IPS DF 19.7 (cell line): ENCODE measurements around the gene TOX3.

Experiments used
- DNase-seq: peaks from one replicate; pipeline ENCODE4 v3.0.0-alpha.2; 2013; ENCODE audit warnings: low read depth, low spot score

TOX3 gene

GRCh38 chr16:52547004-52547833 is at the start of gene TOX3:
TOX3 (minus strand) TSS chr16:52547143; CDS start chr16:52546723, 420 bp downstream.
- no peak for DNase-seq

GRCh38 chr16:52592778-52593177 is 45.8 kb upstream of the TOX3 start:
- no peak for DNase-seq

GRCh38 chr16:52591934-52592592 is 45.1 kb upstream of the TOX3 start:
- DNase-seq = no peak

- DNase-seq = no peak
Observed at GRCh38 chr16:52591471-52591870, 44.5 kb upstream of the TOX3 start.

- no peak for DNase-seq
Observed at GRCh38 chr16:52586159-52586558, 39.2 kb upstream of the TOX3 start.

- DNase-seq = no peak
Observed at GRCh38 chr16:52584354-52585320, 37.7 kb upstream of the TOX3 start.

- no peak for DNase-seq
Observed at GRCh38 chr16:52581530-52581929, 34.6 kb upstream of the TOX3 start.

- no peak for DNase-seq
Observed at GRCh38 chr16:52580488-52580887, 33.5 kb upstream of the TOX3 start.

GRCh38 chr16:52578829-52579498 is 32.0 kb upstream of the TOX3 start:
- no peak for DNase-seq

- DNase-seq = no peak
Observed at GRCh38 chr16:52578007-52578828, 31.3 kb upstream of the TOX3 start.

GRCh38 chr16:52577130-52577706 is 30.3 kb upstream of the TOX3 start:
- DNase-seq = no peak

GRCh38 chr16:52573365-52574299 is 26.7 kb upstream of the TOX3 start:
- no peak for DNase-seq

GRCh38 chr16:52572656-52573055 is 25.7 kb upstream of the TOX3 start:
- no peak for DNase-seq

GRCh38 chr16:52570495-52571091 is 23.6 kb upstream of the TOX3 start:
- DNase-seq = no peak

- DNase-seq = no peak
Observed at GRCh38 chr16:52569701-52570100, 22.8 kb upstream of the TOX3 start.

GRCh38 chr16:52568983-52569690 is 22.2 kb upstream of the TOX3 start:
- no peak for DNase-seq

GRCh38 chr16:52568495-52568894 is 21.6 kb upstream of the TOX3 start:
- no peak for DNase-seq

- DNase-seq = no peak
Observed at GRCh38 chr16:52567193-52567592, 20.2 kb upstream of the TOX3 start.
